Activated B cell treated with CpG ODN at 0.5 μM for 24 hours (primary cell): ENCODE measurements around the gene BNIP2. TPM values are rescaled to one million over a fixed set of nuclear protein-coding genes. Genes with fewer than 3 reads are reported as not detected.

Experiments used
- ATAC-seq: fragments of 200-7000 bp; cut with Tn5 transposase; one replicate; pipeline ENCODE4 v1.10.0; 2021; ENCODE audit warnings: low read depth, mild to moderate bottlenecking, moderate library complexity
- CTCF ChIA-PET: fragments of 350-600 bp; sonication (Branson Sonifier 250); formaldehyde crosslinking; loops from one replicate; lab custom pipeline; 2021; ENCODE audit warnings: antibody characterized with exemption; lab: Charles Lee
- POLR2A ChIA-PET: fragments of 350-600 bp; sonication (Branson Sonifier 250); formaldehyde crosslinking; loops from one replicate; lab custom pipeline; 2021; ENCODE audit warnings: antibody characterized with exemption; lab: Charles Lee
- DNase-seq: peaks from one replicate; pipeline ENCODE4 v3.0.0; 2022
- H3K27ac Mint-ChIP-seq: one replicate; pipeline ENCODE4 v1.8.0; 2020; ENCODE audit warnings: mixed read lengths
- H3K27me3 Mint-ChIP-seq: one replicate; pipeline ENCODE4 v1.8.0; 2021; ENCODE audit warnings: mixed read lengths
- H3K36me3 Mint-ChIP-seq: one replicate; pipeline ENCODE4 v1.8.0; 2021; ENCODE audit warnings: low read depth, mixed read lengths
- H3K4me1 Mint-ChIP-seq: one replicate; pipeline ENCODE4 v1.8.0; 2021; ENCODE audit warnings: mixed read lengths
- H3K4me3 Mint-ChIP-seq: one replicate; pipeline ENCODE4 v1.8.0; 2020; ENCODE audit warnings: mild to moderate bottlenecking, mixed read lengths
- H3K9me3 Mint-ChIP-seq: one replicate; pipeline ENCODE4 v1.8.0; 2020; ENCODE audit warnings: mixed read lengths
- CTCF ChIP-seq: fragments of 200-600 bp; IDR thresholded peaks from one replicate; pipeline ENCODE4 v1.8.0; 2022; ENCODE audit warnings: antibody characterized with exemption, mild to moderate bottlenecking
- intact Hi-C: fragments of 100-400 bp; cut with micrococcal nuclease; formaldehyde crosslinking; loops from one replicate; pipeline ENCODE4 v1.15.1; 2024
- total RNA-seq: library from RNA; stranded (reverse); gene quantifications from 2 replicates; pipeline ENCODE4 v1.2.3, GENCODE V29; 2022

The BNIP2 gene
- total RNA-seq, 1 donor from 2014 or later, result 82.9 TPM

- ChIA-PET POLR2A (no interaction called here), CTCF (interaction anchor here (0.6 to 1.8 kb wide), 9 partner anchors 13 to 796 kb away, joined by 3 to 14 read pairs (median 6); no protein-coding TSS in a partner anchor)
- no peak for TF ChIP-seq CTCF
- H3K27me3 Mint-ChIP-seq, result peaks cover 8% of the 10 kb centered on the region
- intact Hi-C loops, result loop anchor here (10.0 kb wide), 1 partner anchor 601 kb away; no protein-coding TSS in a partner anchor
- H3K27ac Mint-ChIP-seq, result no peak overlapping the region
- DNase-seq (no peak), ATAC-seq (no peak)
- H3K9me3 Mint-ChIP-seq, result no peaks in the 10 kb centered on the region
- H3K36me3 Mint-ChIP-seq, result no peaks in the 10 kb centered on the region
- H3K4me1 Mint-ChIP-seq, result no peaks in the 10 kb centered on the region
- H3K4me3 Mint-ChIP-seq, result no peak overlapping the region
These were observed 34.7 kb upstream of the BNIP2 start for GRCh38 chr15:59723687-59724346.

GRCh38 chr15:59722476-59722875 is 33.4 kb upstream of the BNIP2 start:
- no peak for TF ChIP-seq CTCF
- CTCF ChIA-PET, result no interaction called here
- Mint-ChIP-seq H3K36me3 (no peaks in the 10 kb centered on the region), H3K27ac (no peak overlapping the region), H3K4me1 (no peaks in the 10 kb centered on the region), H3K9me3 (no peaks in the 10 kb centered on the region), H3K4me3 (no peak overlapping the region), H3K27me3 (peaks cover 6% of the 10 kb centered on the region)
- no peak for DNase-seq
- intact Hi-C loops, result loop anchor here (10.0 kb wide), 1 partner anchor 602 kb away; no protein-coding TSS in a partner anchor
- POLR2A ChIA-PET, result no interaction called here
- no peak for ATAC-seq

- Mint-ChIP-seq H3K36me3 (no peaks in the 10 kb centered on the region), H3K9me3 (no peaks in the 10 kb centered on the region), H3K27me3 (peaks cover 6% of the 10 kb centered on the region), H3K27ac (no peak overlapping the region), H3K4me3 (no peak overlapping the region), H3K4me1 (no peaks in the 10 kb centered on the region)
- DNase-seq (no peak), ATAC-seq (no peak)
- intact Hi-C loops, result loop anchor here (10.0 kb wide), 1 partner anchor 603 kb away; no protein-coding TSS in a partner anchor
- TF ChIP-seq CTCF, result no peak
- ChIA-PET CTCF (no interaction called here), POLR2A (no interaction called here)
These were observed 32.9 kb upstream of the BNIP2 start for GRCh38 chr15:59722037-59722436.

- no peak for ATAC-seq
- ChIA-PET POLR2A (no interaction called here), CTCF (no interaction called here)
- TF ChIP-seq CTCF, result no peak
- H3K27me3 Mint-ChIP-seq, result peaks cover 6% of the 10 kb centered on the region
- H3K36me3 Mint-ChIP-seq, result no peaks in the 10 kb centered on the region
- intact Hi-C loops, result loop anchor here (10.0 kb wide), 1 partner anchor 603 kb away; no protein-coding TSS in a partner anchor
- H3K9me3 Mint-ChIP-seq, result no peaks in the 10 kb centered on the region
- DNase-seq, result no peak
- H3K4me3 Mint-ChIP-seq, result no peak overlapping the region
- H3K4me1 Mint-ChIP-seq, result no peaks in the 10 kb centered on the region
- no peak overlapping the region for H3K27ac Mint-ChIP-seq
These were observed 32.3 kb upstream of the BNIP2 start for GRCh38 chr15:59721411-59721810.

GRCh38 chr15:59713177-59713576 is 24.1 kb upstream of the BNIP2 start:
- no peak for DNase-seq
- Mint-ChIP-seq H3K4me1 (no peaks in the 10 kb centered on the region), H3K4me3 (no peak overlapping the region), H3K9me3 (no peaks in the 10 kb centered on the region), H3K27me3 (peaks cover 8% of the 10 kb centered on the region), H3K27ac (no peak overlapping the region), H3K36me3 (no peaks in the 10 kb centered on the region)
- intact Hi-C loops, result no loop called here
- CTCF ChIA-PET, result no interaction called here
- no peak for ATAC-seq
- POLR2A ChIA-PET, result no interaction called here
- TF ChIP-seq CTCF, result no peak
